Right kidney (tissue), 1 donor: ENCODE data around the gene GBX2.

Experiments
- DNase-seq: peaks from one replicate; pipeline ENCODE4 v3.0.0-alpha.2; 2016

Gene GBX2

GRCh38 chr2:236117401-236117800 lies 50.8 kb downstream of the GBX2 start:
- DNase-seq, result no peak
